Neuronal stem cell (in vitro differentiated cells): ENCODE results near the gene SNX30.

Source experiments
- DNase-seq: peaks from one replicate; pipeline ENCODE4 v3.0.0-alpha.2; 2013; ENCODE audit warnings: low spot score
- H2AFZ ChIP-seq: one replicate; pipeline ENCODE4 v1.6.1; 2013; ENCODE audit warnings: mild to moderate bottlenecking, low read length, inconsistent platforms
- H2AK5ac ChIP-seq: 2 replicates; pipeline ENCODE4 v1.6.1; 2013; ENCODE audit warnings: low read depth, mild to moderate bottlenecking, inconsistent platforms, low read length, moderate library complexity, mixed read lengths
- H2BK120ac ChIP-seq: 2 replicates; pipeline ENCODE4 v1.6.1; 2013; ENCODE audit warnings: low read depth, mild to moderate bottlenecking, inconsistent platforms, low read length, moderate library complexity, mixed read lengths
- H2BK12ac ChIP-seq: one replicate; pipeline ENCODE4 v1.6.1; 2013; ENCODE audit warnings: low read length, inconsistent platforms
- H2BK15ac ChIP-seq: 2 replicates; pipeline ENCODE4 v1.6.1; 2013; ENCODE audit warnings: mild to moderate bottlenecking, low read length, inconsistent platforms, mixed read lengths
- H2BK5ac ChIP-seq: one replicate; pipeline ENCODE4 v1.6.1; 2013; ENCODE audit warnings: inconsistent platforms, mild to moderate bottlenecking, low read length, moderate library complexity
- H3K14ac ChIP-seq: one replicate; pipeline ENCODE4 v1.6.1; 2013; ENCODE audit warnings: low read length, inconsistent platforms
- H3K18ac ChIP-seq: 2 replicates; pipeline ENCODE4 v1.6.1; 2013; ENCODE audit warnings: low read length, inconsistent platforms
- H3K23ac ChIP-seq: 2 replicates; pipeline ENCODE4 v1.6.1; 2013; ENCODE audit warnings: low read depth, mild to moderate bottlenecking, mixed read lengths, low read length, inconsistent platforms; ENCODE audit not compliant: poor library complexity
- H3K27ac ChIP-seq: replicated peaks from 3 replicates; pipeline ENCODE4 v1.5.1; 2013; ENCODE audit warnings: low read length, inconsistent platforms
- H3K27me3 ChIP-seq, 3 experiments: 2 replicates each; pipeline ENCODE4 v1.6.1; 2013; ENCODE audit warnings: low read length in 3 of 3, mild to moderate bottlenecking in 2 of 3, inconsistent platforms in 1 of 3, low read depth in 1 of 3, mixed read lengths in 1 of 3, moderate library complexity in 1 of 3; ENCODE audit not compliant: control insufficient read depth in 3 of 3, insufficient read depth in 3 of 3
- H3K36me3 ChIP-seq, 2 donors: replicated peaks in 1 of 2; 2 replicates each; pipeline ENCODE4 v1.6.1; 2013; ENCODE audit warnings: low read length in 2 of 2; ENCODE audit not compliant: control insufficient read depth in 2 of 2, insufficient read depth in 2 of 2
- H3K4ac ChIP-seq: 2 replicates; pipeline ENCODE4 v1.6.1; 2013; ENCODE audit warnings: inconsistent platforms, mild to moderate bottlenecking, low read length, moderate library complexity
- H3K4me1 ChIP-seq, 2 donors: 1 replicate in 1 of 2; 2 replicates in 1 of 2; pipeline ENCODE4 v1.6.1; 2013; ENCODE audit warnings: low read length in 2 of 2, low read depth in 1 of 2; ENCODE audit not compliant: control insufficient read depth in 2 of 2, insufficient read depth in 1 of 2
- H3K4me2 ChIP-seq: one replicate; pipeline ENCODE4 v1.6.1; 2013; ENCODE audit warnings: mild to moderate bottlenecking, low read length, inconsistent platforms; ENCODE audit not compliant: insufficient read depth, poor library complexity, severe bottlenecking
- H3K4me3 ChIP-seq, 2 donors: 2 replicates each; pipeline ENCODE4 v1.5.1; 2013; ENCODE audit warnings: low read length in 2 of 2, mild to moderate bottlenecking in 2 of 2, inconsistent platforms in 1 of 2, moderate library complexity in 1 of 2
- H3K79me1 ChIP-seq: one replicate; pipeline ENCODE4 v1.6.1; 2013; ENCODE audit warnings: low read depth, mild to moderate bottlenecking, inconsistent platforms, low read length, moderate library complexity
- H3K9ac ChIP-seq: one replicate; pipeline ENCODE4 v1.6.1; 2013; ENCODE audit warnings: mild to moderate bottlenecking, low read depth, low read length, inconsistent platforms; ENCODE audit not compliant: poor library complexity
- H3K9me3 ChIP-seq, 2 donors: replicated peaks in 1 of 2; 2 replicates each; pipeline versions ENCODE3 to v1.6.1; 2013; ENCODE audit warnings: low read length in 2 of 2, mild to moderate bottlenecking in 2 of 2, inconsistent platforms in 1 of 2, low read depth in 1 of 2, mixed read lengths in 1 of 2, moderate library complexity in 1 of 2; ENCODE audit not compliant: control insufficient read depth in 2 of 2, insufficient read depth in 1 of 2
- H4K8ac ChIP-seq: one replicate; pipeline ENCODE4 v1.6.1; 2013; ENCODE audit warnings: low read depth, mild to moderate bottlenecking, inconsistent platforms, low read length, moderate library complexity
- H4K91ac ChIP-seq: one replicate; pipeline ENCODE4 v1.6.1; 2013; ENCODE audit warnings: low read length, low read depth, mild to moderate bottlenecking, inconsistent platforms; ENCODE audit not compliant: poor library complexity
- WGBS, 2 donors: extraction: QIAGEN DNeasy Blood & Tissue Kit; methylation state at CpG; one replicate each; pipeline ENCODE4 v1.1.7; 2013; ENCODE audit warnings: missing lambda C conversion rate in 2 of 2, mixed read lengths in 1 of 2; ENCODE audit not compliant: insufficient read length in 2 of 2, insufficient replicate concordance in 1 of 2; ENCODE audit errors: extremely low coverage in 2 of 2; 5-methylcytosine and 5-hydroxymethylcytosine counted together

The SNX30 gene

GRCh38 chr9:112858005-112858404 lies 107.4 kb downstream of the SNX30 start:
- Histone ChIP-seq H3K4ac (no peak overlapping the region), H3K4me2 (no peak overlapping the region), H4K8ac (no peak overlapping the region), H3K18ac (no peak overlapping the region), H2BK12ac (no peak overlapping the region), H3K27me3 (no peaks in the 10 kb centered on the region), H2AK5ac (no peak overlapping the region), H4K91ac (no peak overlapping the region), H3K79me1 (no peaks in the 10 kb centered on the region), H2BK15ac (no peak overlapping the region), H3K4me3 (no peak overlapping the region), H3K36me3 (peaks cover 0 to 13% of the 10 kb centered on the region in 2 donors), H3K14ac (no peak overlapping the region), H3K9ac (no peak overlapping the region), H3K27ac (no peak overlapping the region), H3K9me3 (no peaks in the 10 kb centered on the region), H2BK120ac (no peak overlapping the region), H3K23ac (no peak overlapping the region), H2BK5ac (no peak overlapping the region), H3K4me1 (no peaks in the 10 kb centered on the region), H2AFZ (no peak overlapping the region)
- no CpG with 5 or more reads among the region's 6 CpGs for WGBS, 2 donors
- DNase-seq = no peak

GRCh38 chr9:112858625-112859147 lies 108.1 kb downstream of the SNX30 start:
- no peak overlapping the region for H3K27ac ChIP-seq
- H3K79me1 ChIP-seq = no peaks in the 10 kb centered on the region
- no peaks in the 10 kb centered on the region for H3K27me3 ChIP-seq
- H3K18ac ChIP-seq = no peak overlapping the region
- H2AK5ac ChIP-seq = no peak overlapping the region
- H2BK12ac ChIP-seq = no peak overlapping the region
- no peak overlapping the region for H2BK120ac ChIP-seq
- no peak overlapping the region for H3K14ac ChIP-seq
- H2BK5ac ChIP-seq = no peak overlapping the region
- H2AFZ ChIP-seq = no peak overlapping the region
- no peaks in the 10 kb centered on the region for H3K9me3 ChIP-seq
- H4K91ac ChIP-seq = no peak overlapping the region
- H3K4me1 ChIP-seq = no peaks in the 10 kb centered on the region
- H4K8ac ChIP-seq = no peak overlapping the region
- H3K36me3 ChIP-seq = peaks cover 0 to 7% of the 10 kb centered on the region in 2 donors
- no peak overlapping the region for H3K4ac ChIP-seq
- no peak for DNase-seq
- no peak overlapping the region for H3K9ac ChIP-seq
- H2BK15ac ChIP-seq = no peak overlapping the region
- no peak overlapping the region for H3K4me3 ChIP-seq
- WGBS, 2 donors = no CpG with 5 or more reads among the region's 6 CpGs
- no peak overlapping the region for H3K4me2 ChIP-seq
- no peak overlapping the region for H3K23ac ChIP-seq

- Histone ChIP-seq H4K91ac (no peak overlapping the region), H3K36me3 (peaks cover 0 to 14% of the 10 kb centered on the region in 2 donors), H3K9ac (no peak overlapping the region), H3K23ac (no peak overlapping the region), H3K4me2 (no peak overlapping the region), H4K8ac (no peak overlapping the region), H3K14ac (no peak overlapping the region), H3K9me3 (no peaks in the 10 kb centered on the region), H3K4me1 (no peaks in the 10 kb centered on the region), H3K4ac (no peak overlapping the region), H3K18ac (no peak overlapping the region), H2AFZ (no peak overlapping the region), H2BK15ac (no peak overlapping the region), H3K27me3 (no peaks in the 10 kb centered on the region), H2BK5ac (no peak overlapping the region), H3K4me3 (no peak overlapping the region), H2BK120ac (no peak overlapping the region), H3K27ac (no peak overlapping the region), H2BK12ac (no peak overlapping the region), H2AK5ac (no peak overlapping the region), H3K79me1 (no peaks in the 10 kb centered on the region)
- DNase-seq = no peak
- whole genome bisulfite sequencing, 2 donors = no CpG with 5 or more reads among the region's 1 CpG
Measured at GRCh38 chr9:112860451-112860850, 109.9 kb downstream of the SNX30 start.

GRCh38 chr9:112861155-112861554 lies 110.6 kb downstream of the SNX30 start:
- H4K8ac ChIP-seq = no peak overlapping the region

More at GRCh38 chr9:112861155-112861554, 110.6 kb downstream of the SNX30 start:
- no peak for DNase-seq
- Histone ChIP-seq H2BK12ac (no peak overlapping the region), H2BK120ac (no peak overlapping the region), H2BK5ac (no peak overlapping the region), H3K79me1 (no peaks in the 10 kb centered on the region), H2AK5ac (no peak overlapping the region), H3K9me3 (no peaks in the 10 kb centered on the region), H3K14ac (no peak overlapping the region), H3K4me1 (no peaks in the 10 kb centered on the region), H2BK15ac (no peak overlapping the region), H3K27me3 (no peaks in the 10 kb centered on the region), H3K18ac (no peak overlapping the region), H4K91ac (no peak overlapping the region), H3K9ac (no peak overlapping the region), H3K23ac (no peak overlapping the region), H3K4me2 (no peak overlapping the region), H2AFZ (no peak overlapping the region), H3K4me3 (no peak overlapping the region), H3K36me3 (peaks cover 0 to 17% of the 10 kb centered on the region in 2 donors), H3K4ac (no peak overlapping the region), H3K27ac (no peak overlapping the region)
- WGBS, 2 donors = no CpG with 5 or more reads among the region's 3 CpGs
